H1 (cell line): Measurements from ENCODE around the gene NANOS3. TPM values are rescaled to one million over a fixed set of nuclear protein-coding genes. Genes with fewer than 3 reads are reported as not detected.

Source experiments
- ATF3 ChIP-seq: IDR thresholded peaks from 2 replicates; pipeline ENCODE4 v1.6.1; 2011; ENCODE audit warnings: low read depth, mild to moderate bottlenecking, low read length; ENCODE audit not compliant: insufficient read depth
- BACH1 ChIP-seq: IDR thresholded peaks from 2 replicates; pipeline ENCODE4 v1.6.1; 2012; ENCODE audit warnings: low read length, improper control_type of control experiment
- CREB1 ChIP-seq: IDR thresholded peaks from 2 replicates; pipeline ENCODE4 v1.6.1; 2012; ENCODE audit warnings: inconsistent platforms
- EGR1 ChIP-seq: IDR thresholded peaks from 2 replicates; pipeline ENCODE4 v1.6.1; 2011; ENCODE audit warnings: low read depth, low read length, borderline replicate concordance
- JUND ChIP-seq: IDR thresholded peaks from 2 replicates; pipeline ENCODE4 v1.6.1; 2011; ENCODE audit warnings: mild to moderate bottlenecking, improper control_type of control experiment, low read length
- KDM1A ChIP-seq: fragments of 200-600, 300-600 bp; sonication (generic); IDR thresholded peaks from 2 replicates; pipeline ENCODE4 v1.7.1; 2016; ENCODE audit warnings: mild to moderate bottlenecking, low read length, borderline replicate concordance
- SIN3A ChIP-seq, 2 experiments: IDR thresholded peaks in 1 of 2; conservative IDR thresholded peaks in 1 of 2; 2 replicates each; pipeline ENCODE4 v1.6.1; 2011 to 2012; ENCODE audit warnings: low read length in 2 of 2, improper control_type of control experiment in 1 of 2, low read depth in 1 of 2, mild to moderate bottlenecking in 1 of 2
- SIRT6 ChIP-seq: IDR thresholded peaks from one replicate; pipeline ENCODE4 v1.7.1; 2012; ENCODE audit warnings: low read length, inconsistent platforms
- TAF1 ChIP-seq: IDR thresholded peaks from 2 replicates; pipeline ENCODE4 v1.6.1; 2011; ENCODE audit warnings: mild to moderate bottlenecking, low read depth, low read length
- polyA plus RNA-seq, 7 experiments: library from polyadenylated mRNA; depleted of rRNA in 3 of 7; stranded (reverse) in 5 of 7; unstranded in 2 of 7; fragments of >200 nt in 5 of 7; fragments of 200-250 nt in 2 of 7; gene quantifications; 1 replicate in 5 of 7; 2 replicates in 1 of 7; 4 replicates in 1 of 7; pipeline versions ENCODE4 v1.2.1 to v1.2.3, GENCODE V29; 2011 to 2013; ENCODE audit warnings: missing spikeins in 2 of 7, mixed read lengths in 2 of 7
- total RNA-seq: library from RNA; stranded (reverse); fragmentation: NEBNext Ultra II Directional; extraction: Animal tissue kit (Norgen Biotek cat#: 25700); gene quantifications from 2 replicates; pipeline ENCODE4 v1.2.1, GENCODE V29; 2021
- TF ChIP-seq, protein P1 (sequence below): fragments of 300-600 bp; sonication (generic); IDR thresholded peaks from 2 replicates; pipeline ENCODE4 v1.7.1; 2012; ENCODE audit warnings: low read length, moderate library complexity, mild to moderate bottlenecking, inconsistent platforms; ENCODE audit not compliant: insufficient replicate concordance

Gene NANOS3
- total and polyA plus RNA-seq, 2 of the 8 experiments (the other 6 are each of a cell fraction or from before 2014, with no cell fraction given): 0.62 TPM; not detected in 1

- TF ChIP-seq SIN3A (conservative IDR thresholded peaks at IDR 0.05 in 1 of 2, IDR thresholded peaks at IDR 0.05 in 1 of 2; ENCODE audit: low read depth in 1 of 2, low read length in 2 of 2) (no peak), ATF3 (no peak), EGR1 (no peak), TAF1 (no peak), SIRT6 (no peak), KDM1A (no peak), BACH1 (no peak), JUND (no peak), CREB1 (no peak)
- TF ChIP-seq, protein P1, sequence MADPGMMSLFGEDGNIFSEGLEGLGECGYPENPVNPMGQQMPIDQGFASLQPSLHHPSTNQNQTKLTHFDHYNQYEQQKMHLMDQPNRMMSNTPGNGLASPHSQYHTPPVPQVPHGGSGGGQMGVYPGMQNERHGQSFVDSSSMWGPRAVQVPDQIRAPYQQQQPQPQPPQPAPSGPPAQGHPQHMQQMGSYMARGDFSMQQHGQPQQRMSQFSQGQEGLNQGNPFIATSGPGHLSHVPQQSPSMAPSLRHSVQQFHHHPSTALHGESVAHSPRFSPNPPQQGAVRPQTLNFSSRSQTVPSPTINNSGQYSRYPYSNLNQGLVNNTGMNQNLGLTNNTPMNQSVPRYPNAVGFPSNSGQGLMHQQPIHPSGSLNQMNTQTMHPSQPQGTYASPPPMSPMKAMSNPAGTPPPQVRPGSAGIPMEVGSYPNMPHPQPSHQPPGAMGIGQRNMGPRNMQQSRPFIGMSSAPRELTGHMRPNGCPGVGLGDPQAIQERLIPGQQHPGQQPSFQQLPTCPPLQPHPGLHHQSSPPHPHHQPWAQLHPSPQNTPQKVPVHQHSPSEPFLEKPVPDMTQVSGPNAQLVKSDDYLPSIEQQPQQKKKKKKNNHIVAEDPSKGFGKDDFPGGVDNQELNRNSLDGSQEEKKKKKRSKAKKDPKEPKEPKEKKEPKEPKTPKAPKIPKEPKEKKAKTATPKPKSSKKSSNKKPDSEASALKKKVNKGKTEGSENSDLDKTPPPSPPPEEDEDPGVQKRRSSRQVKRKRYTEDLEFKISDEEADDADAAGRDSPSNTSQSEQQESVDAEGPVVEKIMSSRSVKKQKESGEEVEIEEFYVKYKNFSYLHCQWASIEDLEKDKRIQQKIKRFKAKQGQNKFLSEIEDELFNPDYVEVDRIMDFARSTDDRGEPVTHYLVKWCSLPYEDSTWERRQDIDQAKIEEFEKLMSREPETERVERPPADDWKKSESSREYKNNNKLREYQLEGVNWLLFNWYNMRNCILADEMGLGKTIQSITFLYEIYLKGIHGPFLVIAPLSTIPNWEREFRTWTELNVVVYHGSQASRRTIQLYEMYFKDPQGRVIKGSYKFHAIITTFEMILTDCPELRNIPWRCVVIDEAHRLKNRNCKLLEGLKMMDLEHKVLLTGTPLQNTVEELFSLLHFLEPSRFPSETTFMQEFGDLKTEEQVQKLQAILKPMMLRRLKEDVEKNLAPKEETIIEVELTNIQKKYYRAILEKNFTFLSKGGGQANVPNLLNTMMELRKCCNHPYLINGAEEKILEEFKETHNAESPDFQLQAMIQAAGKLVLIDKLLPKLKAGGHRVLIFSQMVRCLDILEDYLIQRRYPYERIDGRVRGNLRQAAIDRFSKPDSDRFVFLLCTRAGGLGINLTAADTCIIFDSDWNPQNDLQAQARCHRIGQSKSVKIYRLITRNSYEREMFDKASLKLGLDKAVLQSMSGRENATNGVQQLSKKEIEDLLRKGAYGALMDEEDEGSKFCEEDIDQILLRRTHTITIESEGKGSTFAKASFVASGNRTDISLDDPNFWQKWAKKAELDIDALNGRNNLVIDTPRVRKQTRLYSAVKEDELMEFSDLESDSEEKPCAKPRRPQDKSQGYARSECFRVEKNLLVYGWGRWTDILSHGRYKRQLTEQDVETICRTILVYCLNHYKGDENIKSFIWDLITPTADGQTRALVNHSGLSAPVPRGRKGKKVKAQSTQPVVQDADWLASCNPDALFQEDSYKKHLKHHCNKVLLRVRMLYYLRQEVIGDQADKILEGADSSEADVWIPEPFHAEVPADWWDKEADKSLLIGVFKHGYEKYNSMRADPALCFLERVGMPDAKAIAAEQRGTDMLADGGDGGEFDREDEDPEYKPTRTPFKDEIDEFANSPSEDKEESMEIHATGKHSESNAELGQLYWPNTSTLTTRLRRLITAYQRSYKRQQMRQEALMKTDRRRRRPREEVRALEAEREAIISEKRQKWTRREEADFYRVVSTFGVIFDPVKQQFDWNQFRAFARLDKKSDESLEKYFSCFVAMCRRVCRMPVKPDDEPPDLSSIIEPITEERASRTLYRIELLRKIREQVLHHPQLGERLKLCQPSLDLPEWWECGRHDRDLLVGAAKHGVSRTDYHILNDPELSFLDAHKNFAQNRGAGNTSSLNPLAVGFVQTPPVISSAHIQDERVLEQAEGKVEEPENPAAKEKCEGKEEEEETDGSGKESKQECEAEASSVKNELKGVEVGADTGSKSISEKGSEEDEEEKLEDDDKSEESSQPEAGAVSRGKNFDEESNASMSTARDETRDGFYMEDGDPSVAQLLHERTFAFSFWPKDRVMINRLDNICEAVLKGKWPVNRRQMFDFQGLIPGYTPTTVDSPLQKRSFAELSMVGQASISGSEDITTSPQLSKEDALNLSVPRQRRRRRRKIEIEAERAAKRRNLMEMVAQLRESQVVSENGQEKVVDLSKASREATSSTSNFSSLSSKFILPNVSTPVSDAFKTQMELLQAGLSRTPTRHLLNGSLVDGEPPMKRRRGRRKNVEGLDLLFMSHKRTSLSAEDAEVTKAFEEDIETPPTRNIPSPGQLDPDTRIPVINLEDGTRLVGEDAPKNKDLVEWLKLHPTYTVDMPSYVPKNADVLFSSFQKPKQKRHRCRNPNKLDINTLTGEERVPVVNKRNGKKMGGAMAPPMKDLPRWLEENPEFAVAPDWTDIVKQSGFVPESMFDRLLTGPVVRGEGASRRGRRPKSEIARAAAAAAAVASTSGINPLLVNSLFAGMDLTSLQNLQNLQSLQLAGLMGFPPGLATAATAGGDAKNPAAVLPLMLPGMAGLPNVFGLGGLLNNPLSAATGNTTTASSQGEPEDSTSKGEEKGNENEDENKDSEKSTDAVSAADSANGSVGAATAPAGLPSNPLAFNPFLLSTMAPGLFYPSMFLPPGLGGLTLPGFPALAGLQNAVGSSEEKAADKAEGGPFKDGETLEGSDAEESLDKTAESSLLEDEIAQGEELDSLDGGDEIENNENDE: no peak
Observed at GRCh38 chr19:13888281-13888680, 11.3 kb downstream of the NANOS3 start (continued).
